Stomach (tissue), 4 donors: ENCODE measurements around the gene GBE1.

ENCODE experiments used
- POLR2A ChIP-seq, 4 donors: fragments of 450-650 bp; IDR thresholded peaks; one replicate each; pipeline ENCODE4 v1.6.1; 2016; ENCODE audit warnings: antibody characterized with exemption in 4 of 4, control low read depth in 2 of 4, mild to moderate bottlenecking in 1 of 4, moderate library complexity in 1 of 4
- TF ChIP-seq, protein P1 (sequence below), 7 experiments: fragments of 450-650 bp in 4 of 7; fragments of 200-600 bp in 3 of 7; sonication (generic) in 3 of 7; IDR thresholded peaks; one replicate each; pipeline ENCODE4 v1.5.1; 2016 to 2019; ENCODE audit warnings: antibody characterized with exemption in 7 of 7, control low read depth in 2 of 7, mild to moderate bottlenecking in 1 of 7

DNA sequence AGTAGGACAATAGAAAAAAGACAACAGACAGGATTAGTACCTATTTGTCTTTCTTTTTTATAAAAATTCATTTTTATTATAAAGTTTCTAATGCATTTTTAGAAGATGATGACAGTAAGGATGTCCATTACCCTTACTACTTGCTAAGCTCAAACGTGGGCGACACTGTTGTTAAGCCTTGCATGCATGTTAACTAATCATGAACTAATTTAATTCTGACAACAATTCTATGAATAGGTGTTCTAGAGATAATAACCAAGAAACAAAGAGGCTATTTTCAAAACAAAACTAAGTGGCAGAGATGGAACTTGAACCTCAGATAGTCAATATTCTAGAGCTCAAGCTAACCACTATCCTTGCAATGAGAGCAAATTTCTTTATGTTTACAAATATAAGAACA is 247.9 kb downstream of the GBE1 start:
- TF ChIP-seq, protein P1, sequence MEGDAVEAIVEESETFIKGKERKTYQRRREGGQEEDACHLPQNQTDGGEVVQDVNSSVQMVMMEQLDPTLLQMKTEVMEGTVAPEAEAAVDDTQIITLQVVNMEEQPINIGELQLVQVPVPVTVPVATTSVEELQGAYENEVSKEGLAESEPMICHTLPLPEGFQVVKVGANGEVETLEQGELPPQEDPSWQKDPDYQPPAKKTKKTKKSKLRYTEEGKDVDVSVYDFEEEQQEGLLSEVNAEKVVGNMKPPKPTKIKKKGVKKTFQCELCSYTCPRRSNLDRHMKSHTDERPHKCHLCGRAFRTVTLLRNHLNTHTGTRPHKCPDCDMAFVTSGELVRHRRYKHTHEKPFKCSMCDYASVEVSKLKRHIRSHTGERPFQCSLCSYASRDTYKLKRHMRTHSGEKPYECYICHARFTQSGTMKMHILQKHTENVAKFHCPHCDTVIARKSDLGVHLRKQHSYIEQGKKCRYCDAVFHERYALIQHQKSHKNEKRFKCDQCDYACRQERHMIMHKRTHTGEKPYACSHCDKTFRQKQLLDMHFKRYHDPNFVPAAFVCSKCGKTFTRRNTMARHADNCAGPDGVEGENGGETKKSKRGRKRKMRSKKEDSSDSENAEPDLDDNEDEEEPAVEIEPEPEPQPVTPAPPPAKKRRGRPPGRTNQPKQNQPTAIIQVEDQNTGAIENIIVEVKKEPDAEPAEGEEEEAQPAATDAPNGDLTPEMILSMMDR (IDR thresholded peaks at IDR 0.05) = no peak
- TF ChIP-seq POLR2A (IDR thresholded peaks at IDR 0.05) = no peak
